ENCODE data around the gene GGA2. TPM values are rescaled to one million over a fixed set of nuclear protein-coding genes. Genes with fewer than 3 reads are reported as not detected.

The GGA2 gene
- total and polyA plus RNA-seq, 8 donors: 42.4 to 93.3 (median 67.0) TPM

- no peaks in the 10 kb centered on the region for H3K27me3 ChIP-seq
- intact Hi-C loops (cut with DNase I): no loop called here
- 91 to 100% methylated on average over 3 of the region's 3 CpGs for WGBS, 2 donors
- peaks cover 11 to 99% (median 74%) of the 10 kb centered on the region in 3 donors for H3K36me3 ChIP-seq
- TF ChIP-seq CTCF (IDR thresholded peaks at IDR 0.05): no peak
- no peaks in the 10 kb centered on the region for H3K4me1 ChIP-seq
- DNase-seq: peak in 1 of 6 donors; percentile 38
- H3K9me3 ChIP-seq: no peaks in the 10 kb centered on the region
- no peak overlapping the region for H3K4me3 ChIP-seq
- no peak overlapping the region for H3K27ac ChIP-seq
- FAIRE-seq: no peak
- peak in 1 of 4 donors; percentile 31 for ATAC-seq
Observed at GRCh38 chr16:23478566-23478965, 31.7 kb downstream of the GGA2 start.

- Histone ChIP-seq H3K4me1 (no peaks in the 10 kb centered on the region), H3K27ac (no peak overlapping the region), H3K27me3 (no peaks in the 10 kb centered on the region), H3K9me3 (no peaks in the 10 kb centered on the region), H3K4me3 (no peak overlapping the region), H3K36me3 (peaks cover 8 to 95% (median 57%) of the 10 kb centered on the region in 3 donors)
- TF ChIP-seq CTCF (IDR thresholded peaks at IDR 0.05): no peak
- no peak for DNase-seq
- ATAC-seq: no peak
- FAIRE-seq: no peak
- 87 to 94% methylated on average over 1 of the region's 1 CpG for WGBS, 2 donors
- intact Hi-C loops (cut with DNase I): no loop called here
Observed at GRCh38 chr16:23476289-23476688, 34.0 kb downstream of the GGA2 start.

GRCh38 chr16:23469814-23470213, 40.5 kb downstream of the GGA2 start:
- no peaks in the 10 kb centered on the region for H3K27me3 ChIP-seq
- peaks cover 0 to 8% (median 0%) of the 10 kb centered on the region in 3 donors for H3K4me1 ChIP-seq
- intact Hi-C loops (cut with DNase I): loop anchor here in 1 of 3 donors (10.0 kb wide), 1 partner anchor 85 kb away; the partner anchor contains the start of genes EARS2 and UBFD1
- FAIRE-seq (no peak), ATAC-seq (peak; percentile 59 to 85 (median 78)), DNase-seq (peak in 3 of 6 donors; percentile 36 to 62 (median 53))
- no peaks in the 10 kb centered on the region for H3K9me3 ChIP-seq
- H3K27ac ChIP-seq: peak overlapping the region in 2 of 4 donors; percentile 49 to 52
- H3K4me3 ChIP-seq: no peak overlapping the region
- no peak for TF ChIP-seq CTCF (IDR thresholded peaks at IDR 0.05)
- H3K36me3 ChIP-seq: peaks cover 0 to 78% (median 45%) of the 10 kb centered on the region in 3 donors
- whole genome bisulfite sequencing, 2 donors: 49 to 62% methylated on average over 6 of the region's 6 CpGs

- 78 to 91% methylated on average over 4 of the region's 4 CpGs for WGBS, 2 donors
- H3K4me3 ChIP-seq: no peak overlapping the region
- DNase-seq (no peak), FAIRE-seq (no peak), ATAC-seq (no peak)
- H3K27me3 ChIP-seq: no peaks in the 10 kb centered on the region
- intact Hi-C loops (cut with DNase I): loop anchor here in 1 of 3 donors (10.0 kb wide), 1 partner anchor 88 kb away; the partner anchor contains the start of genes EARS2 and UBFD1
- TF ChIP-seq CTCF (IDR thresholded peaks at IDR 0.05): no peak
- H3K27ac ChIP-seq: no peak overlapping the region
- peaks cover 0 to 47% (median 31%) of the 10 kb centered on the region in 3 donors for H3K36me3 ChIP-seq
- peaks cover 5 to 14% (median 7%) of the 10 kb centered on the region in 3 donors for H3K4me1 ChIP-seq
- no peaks in the 10 kb centered on the region for H3K9me3 ChIP-seq
Observed at GRCh38 chr16:23466162-23466885, 44.0 kb downstream of the GGA2 start.

- no peak for TF ChIP-seq CTCF (IDR thresholded peaks at IDR 0.05)
- H3K27ac ChIP-seq: no peak overlapping the region
- peaks cover 5 to 12% (median 7%) of the 10 kb centered on the region in 3 donors for H3K4me1 ChIP-seq
- ATAC-seq (no peak), DNase-seq (no peak), FAIRE-seq (no peak)
- no peaks in the 10 kb centered on the region for H3K9me3 ChIP-seq
- WGBS, 2 donors: 97 to 99% methylated on average over 2 of the region's 2 CpGs
- intact Hi-C loops (cut with DNase I): loop anchor here in 1 of 3 donors (10.0 kb wide), 1 partner anchor 90 kb away; the partner anchor contains the start of genes EARS2 and UBFD1
- no peak overlapping the region for H3K4me3 ChIP-seq
- peaks cover 0 to 43% (median 31%) of the 10 kb centered on the region in 3 donors for H3K36me3 ChIP-seq
- H3K27me3 ChIP-seq: no peaks in the 10 kb centered on the region
Observed at GRCh38 chr16:23465179-23465578, 45.1 kb downstream of the GGA2 start.

All from pancreas (tissue), 10 donors.